GOT3 (cell line): ENCODE data around the gene DNAH17.

Experiments used
- DNase-seq: peaks from one replicate; lab custom pipeline; 2025; ENCODE audit warnings: mixed read lengths; lab: John Stamatoyannopoulos, UW

Gene DNAH17

DNA sequence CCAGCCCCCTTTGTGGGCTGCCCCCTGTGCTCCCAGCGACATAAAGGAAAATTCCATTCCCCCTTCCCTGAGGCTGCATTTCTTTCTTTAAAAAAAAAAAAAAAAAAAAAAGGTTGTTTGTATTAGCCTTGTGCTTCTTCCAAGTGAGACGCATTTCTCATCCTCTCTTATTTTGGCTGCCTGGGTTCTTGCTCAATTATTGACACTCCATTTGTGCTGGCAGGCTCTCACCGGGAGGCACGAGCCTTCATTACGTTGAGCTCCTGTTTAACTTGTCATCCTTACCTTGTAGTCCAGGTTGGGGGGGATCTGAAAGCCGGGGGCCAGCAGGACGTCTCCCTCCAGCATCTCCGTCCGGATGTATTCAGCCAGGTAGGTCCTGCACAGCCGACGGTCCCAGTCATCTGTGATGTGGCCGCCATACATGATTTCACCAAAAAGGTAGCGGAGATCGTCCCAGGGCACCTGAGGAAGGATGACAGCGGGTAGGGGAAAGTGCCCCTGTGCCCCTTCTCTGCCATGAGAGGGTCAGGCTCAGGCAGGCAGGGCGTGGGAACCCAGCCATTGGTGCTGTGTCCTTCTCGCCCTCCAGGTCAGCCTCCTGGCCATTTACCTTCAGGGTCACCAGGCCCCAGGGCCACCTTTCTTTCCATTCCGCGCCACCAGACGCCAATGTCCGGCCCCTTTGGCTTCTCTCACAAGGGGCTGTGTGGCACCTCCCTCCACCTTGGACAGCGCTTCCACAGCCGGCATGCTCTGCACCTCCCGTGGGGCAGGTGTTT, 148.2 kb downstream of the DNAH17 start:
- DNase-seq = no peak

DNA sequence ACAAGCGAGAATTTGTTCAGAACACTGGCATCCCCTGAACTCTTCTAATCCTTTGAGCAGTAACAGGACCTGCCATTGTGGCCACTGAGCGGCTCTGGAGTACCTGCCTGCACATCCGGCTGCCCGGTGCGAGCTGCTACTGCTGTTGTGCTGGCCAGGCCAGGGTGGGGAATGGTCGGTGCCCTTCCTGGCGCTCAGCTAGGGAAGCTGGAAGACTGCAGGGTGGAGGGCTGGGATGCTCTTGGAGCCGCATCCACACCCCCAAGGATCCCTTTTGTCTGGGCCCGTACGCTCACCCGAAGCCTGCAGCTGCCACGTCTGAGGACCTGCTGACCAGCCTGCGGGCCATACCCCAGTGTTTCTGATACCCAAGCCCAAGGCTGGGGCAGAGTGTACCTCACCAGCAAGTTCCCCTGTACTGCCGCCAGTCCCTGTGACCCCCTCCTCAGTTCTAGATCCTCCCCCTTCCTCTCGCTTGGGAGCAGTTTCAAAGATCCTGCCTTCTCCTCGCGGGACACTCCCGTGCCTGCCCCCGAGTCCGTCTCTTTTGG, 149.1 kb downstream of the DNAH17 start:
- no peak for DNase-seq

DNA sequence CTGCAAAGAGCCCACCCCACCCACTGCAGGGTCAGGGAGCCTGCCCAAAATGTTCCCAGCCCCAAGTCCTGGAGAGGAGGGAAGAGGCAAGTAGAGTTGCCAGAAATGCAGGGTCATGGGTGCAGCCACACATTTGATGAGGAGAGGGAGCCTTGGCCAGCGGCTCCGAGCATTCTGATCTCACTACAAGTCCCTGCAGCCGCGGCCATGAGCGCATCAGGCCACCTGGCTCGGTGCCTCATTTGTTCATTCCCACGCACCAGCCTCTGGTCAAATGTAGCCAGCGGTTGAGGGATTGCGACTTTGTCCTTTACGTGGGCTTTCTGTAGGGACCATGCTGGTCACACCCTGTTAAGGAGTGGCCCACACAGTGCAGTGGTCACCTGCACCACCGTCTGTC, 150.1 kb downstream of the DNAH17 start:
- DNase-seq = no peak

DNA sequence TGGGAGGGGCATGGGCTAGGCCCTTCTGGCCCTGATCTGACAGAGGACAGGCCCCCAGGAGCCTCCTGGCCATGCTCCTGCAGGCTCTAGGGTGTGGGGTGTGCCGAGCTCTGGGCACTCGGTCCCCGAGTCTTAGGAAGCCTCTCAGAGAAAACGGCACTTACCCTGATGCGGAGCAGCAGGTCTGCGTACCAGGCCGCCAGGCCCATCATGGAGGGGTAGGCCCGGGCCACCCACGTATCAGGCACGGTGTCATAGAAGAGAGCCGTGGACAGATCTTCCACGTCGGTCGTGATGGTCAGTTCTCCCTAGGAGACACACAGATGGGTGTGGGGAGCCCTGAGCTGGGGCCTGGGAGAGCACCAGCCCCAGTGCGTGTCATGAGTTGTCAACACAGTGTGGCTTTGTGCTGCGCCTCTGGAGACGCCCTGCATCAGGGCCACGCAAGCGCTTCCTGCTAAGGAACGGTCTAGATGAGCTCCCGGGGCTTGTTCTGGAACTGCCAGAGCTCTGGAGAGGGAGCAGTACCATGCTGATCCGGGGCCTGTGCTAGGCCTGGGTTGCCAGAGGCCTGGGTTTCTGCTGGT, 150.8 kb downstream of the DNAH17 start:
- no peak for DNase-seq

DNA sequence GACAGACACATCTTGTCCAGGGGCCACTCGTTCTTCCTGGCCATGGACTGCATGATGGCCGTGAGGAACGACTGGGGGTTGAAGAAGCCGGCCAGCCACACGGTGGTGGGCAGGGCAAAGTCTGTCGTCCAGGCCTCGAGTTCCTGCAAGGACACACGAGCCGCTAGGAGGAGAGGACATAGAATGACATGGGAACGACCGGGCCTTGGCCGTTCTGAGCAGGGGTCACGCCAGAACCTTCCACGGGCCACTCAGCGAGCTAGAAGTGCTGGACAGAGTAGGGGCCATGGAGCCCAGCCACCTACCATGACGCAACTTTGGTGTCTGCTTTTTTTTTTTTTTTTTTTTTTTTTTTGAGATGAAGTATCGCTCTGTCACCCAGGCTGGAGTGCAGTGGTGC, 151.8 kb downstream of the DNAH17 start:
- DNase-seq = no peak

DNA sequence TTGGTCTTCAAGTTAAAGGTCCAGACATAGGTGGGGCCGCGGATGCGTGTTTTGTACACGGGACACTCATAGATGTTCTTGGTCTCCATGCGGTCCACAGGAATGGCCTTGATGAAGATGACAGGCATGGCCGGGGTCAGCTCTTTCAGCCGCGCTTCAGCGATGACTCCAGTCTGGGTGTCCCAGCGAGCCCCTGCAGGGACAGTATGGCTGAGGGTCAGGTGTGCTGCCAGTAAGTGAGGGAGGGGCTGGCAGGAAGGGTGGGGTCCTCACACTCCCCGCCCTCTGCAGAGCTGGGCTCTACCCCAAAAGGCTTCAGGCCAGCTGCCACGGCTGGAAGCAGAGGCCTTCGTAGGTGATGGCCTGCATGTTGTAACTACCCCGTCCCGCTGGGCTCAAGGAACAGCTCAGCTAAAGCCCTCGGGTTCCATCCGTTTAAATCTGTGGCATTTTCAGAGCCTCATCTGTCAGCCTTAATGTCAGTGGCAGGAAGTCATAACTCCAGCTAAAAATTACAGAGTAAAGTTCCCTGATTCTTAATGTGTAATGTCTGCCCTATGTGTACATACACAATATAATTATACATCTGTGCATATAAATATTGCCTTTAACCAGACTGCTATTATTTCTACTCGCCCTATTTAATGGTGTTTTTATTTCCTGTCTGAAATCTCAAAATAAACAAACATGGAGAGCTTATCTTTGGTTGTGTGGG, 153.1 kb downstream of the DNAH17 start:
- DNase-seq = no peak

DNA sequence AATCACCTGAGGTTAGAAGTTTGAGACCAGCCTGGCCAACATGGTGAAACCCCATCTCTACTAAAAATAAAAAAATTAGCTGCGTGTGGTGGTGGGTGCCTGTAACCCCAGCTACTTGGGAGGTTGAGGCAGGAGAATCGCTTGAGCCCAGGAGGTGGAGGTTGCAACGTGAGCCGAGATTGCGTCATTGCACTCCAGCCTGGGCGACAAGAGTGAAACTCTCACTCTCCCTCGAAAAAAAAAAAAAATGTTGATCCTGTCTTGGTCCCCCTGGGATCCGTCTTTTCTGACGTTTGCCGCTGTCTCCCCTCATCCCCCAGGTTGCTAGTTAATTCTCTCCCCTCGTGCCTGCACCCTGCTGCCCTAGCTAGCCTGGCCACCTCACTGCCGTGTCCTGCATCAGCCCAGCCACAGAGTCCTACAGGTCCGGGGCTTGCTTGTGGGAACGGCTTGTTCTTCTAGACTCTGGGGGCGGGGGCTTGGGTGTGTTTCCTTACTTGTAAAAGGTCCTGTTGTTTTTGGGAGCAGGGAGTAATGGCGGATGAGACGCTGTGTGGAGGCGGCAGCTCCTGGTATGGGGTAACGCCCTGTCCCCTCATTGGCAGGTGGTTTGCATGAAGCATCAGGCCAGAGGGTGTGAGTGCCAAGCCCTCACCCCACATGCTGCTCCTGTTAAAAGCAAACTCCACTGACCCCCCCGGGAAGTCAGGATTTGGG, 154.2 kb downstream of the DNAH17 start:
- no peak for DNase-seq

DNA sequence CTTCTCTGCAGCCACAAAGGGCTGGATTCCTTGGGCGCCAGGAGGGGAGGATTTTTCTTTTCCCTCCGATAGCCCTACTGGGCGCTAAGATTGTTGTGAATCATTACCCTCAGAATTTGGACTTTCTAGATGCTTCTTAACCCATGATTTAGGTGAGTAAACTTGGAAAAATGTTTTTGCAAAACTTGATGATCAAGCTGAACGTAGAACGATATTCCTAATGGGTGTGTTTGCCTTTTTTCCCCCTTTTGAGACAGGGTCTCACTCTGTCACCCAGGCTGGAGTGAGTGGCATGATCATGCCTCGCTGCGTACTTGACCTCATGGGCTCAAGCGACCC, 155.0 kb downstream of the DNAH17 start:
- no peak for DNase-seq

DNA sequence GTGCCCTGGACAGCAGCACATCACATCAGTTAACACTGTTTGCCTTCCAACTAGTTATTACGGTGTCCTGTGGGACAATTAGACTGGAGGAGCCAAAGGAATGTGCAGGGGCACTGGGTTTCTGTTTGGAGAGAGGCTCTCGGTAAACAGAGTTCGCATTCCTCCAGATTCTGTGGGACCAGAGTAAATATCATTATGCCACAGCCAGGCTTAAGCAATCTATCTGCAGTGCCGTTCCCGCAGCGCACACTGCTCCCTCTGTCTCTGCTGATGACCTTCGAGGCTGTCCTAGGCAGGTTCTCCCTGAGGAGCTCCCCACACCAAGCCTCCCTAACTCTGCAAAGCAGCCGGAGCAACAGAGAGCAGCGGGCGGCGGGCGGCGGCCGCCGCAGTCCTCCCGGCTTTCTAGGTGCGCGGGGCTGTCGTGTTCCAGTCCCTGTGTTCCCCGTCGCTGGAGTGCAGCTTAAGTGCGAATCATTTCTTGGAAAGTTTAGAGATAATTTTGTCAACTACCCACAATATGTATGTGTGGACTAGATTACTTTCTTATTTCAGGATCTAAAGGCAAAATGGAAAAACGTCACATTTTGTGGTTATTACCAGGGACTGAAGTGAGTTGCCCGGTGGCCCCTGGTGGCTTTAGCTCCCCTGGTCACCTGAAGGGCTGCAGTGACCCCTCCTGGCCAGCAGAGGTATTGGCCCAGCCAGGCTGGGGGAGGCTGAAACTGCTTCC, 155.5 kb downstream of the DNAH17 start:
- DNase-seq = no peak

DNA sequence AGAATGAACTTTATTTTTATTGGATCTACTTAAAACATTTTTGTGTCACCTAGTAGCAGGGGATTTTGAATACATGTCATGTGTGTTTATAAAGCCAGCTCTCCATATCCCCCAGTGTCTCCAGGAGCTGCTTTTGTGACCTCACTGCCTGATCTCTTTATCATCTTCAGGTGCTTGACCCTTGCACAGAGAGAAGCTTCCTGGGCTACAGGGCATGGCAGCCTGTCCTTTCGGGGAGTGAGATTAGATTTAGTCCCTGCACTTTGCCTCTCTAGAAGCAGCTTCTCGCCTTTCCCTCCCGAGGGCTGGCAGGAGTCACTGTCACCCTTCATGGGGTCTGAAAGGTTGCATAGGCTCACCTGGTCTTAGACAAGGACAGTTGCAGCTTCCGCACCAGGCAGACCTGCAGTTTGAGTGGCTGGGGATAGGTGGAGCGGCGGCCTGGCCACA, 156.1 kb downstream of the DNAH17 start:
- no peak for DNase-seq

DNA sequence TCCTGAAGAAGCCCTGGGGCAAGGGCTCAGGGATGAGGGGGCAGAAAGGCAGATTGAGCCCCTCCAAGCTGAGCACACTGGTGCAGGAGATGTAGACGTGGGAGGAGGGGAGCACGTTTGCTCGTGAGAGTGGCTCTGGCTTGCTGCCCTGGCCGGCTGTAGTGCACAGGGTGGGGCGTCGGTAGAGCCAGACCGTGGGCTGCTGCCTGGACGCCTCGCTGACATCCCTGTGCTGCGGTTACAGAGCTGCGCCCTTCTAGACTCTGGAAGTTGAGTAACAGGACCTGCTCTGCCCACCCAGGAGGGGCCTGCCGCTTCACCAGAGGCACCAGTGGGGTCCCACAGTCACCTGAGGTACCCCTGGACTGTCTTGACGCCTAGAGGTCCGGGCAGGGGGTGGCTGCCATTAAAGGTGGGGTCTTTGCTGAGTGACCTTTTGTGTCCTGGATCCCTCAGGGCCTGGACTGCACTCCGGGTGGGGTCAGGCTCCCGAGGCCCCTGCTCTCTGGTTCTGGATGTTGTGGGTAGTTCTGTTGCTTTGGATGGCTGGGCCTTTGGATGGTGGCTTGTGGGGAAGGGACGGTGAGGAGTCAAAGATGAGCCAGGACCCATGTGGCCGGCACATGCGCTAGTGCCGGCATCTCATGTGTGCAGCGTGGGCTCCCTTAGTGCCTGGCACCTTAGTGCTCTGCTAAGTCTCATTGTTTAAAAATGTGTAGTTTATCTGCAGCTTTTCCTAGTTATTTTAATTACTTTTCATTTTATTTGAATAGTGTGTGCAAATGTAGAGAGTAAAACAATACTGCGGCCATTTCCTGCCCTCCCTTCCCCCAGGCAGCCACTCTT, 157.0 kb downstream of the DNAH17 start:
- no peak for DNase-seq

DNA sequence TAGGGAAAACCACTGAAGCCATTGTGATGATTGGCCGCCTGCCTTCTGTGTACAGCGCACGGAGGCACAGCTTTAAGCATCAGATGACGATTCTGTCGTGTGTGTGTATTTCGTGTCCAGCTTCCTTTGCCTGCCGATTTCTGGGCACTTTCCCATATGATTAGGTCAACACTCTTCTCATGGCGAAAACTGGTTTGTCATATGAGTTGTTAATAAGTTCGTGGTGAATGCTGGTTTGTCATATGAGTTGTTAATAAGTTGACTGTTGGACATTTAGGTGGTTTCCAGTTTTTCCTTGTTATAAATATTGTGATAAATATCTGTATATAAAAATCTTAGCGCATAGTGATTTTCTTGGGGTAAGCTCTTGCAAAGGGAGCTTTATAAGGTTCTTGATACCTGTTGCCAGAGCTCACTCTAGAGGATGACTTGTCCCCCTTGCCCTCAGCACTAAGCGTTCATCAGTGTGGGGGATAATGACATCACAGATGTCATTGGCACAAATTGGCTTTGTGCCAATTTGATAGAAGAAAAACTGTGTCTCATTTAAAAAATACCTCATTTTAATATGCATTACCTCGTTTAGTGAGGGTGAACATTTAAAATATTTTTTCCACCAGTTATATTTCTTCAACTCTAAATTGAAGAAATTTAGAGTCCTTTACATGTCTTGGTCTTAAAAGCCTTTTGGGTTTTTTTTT, 158.7 kb downstream of the DNAH17 start:
- DNase-seq = no peak

DNA sequence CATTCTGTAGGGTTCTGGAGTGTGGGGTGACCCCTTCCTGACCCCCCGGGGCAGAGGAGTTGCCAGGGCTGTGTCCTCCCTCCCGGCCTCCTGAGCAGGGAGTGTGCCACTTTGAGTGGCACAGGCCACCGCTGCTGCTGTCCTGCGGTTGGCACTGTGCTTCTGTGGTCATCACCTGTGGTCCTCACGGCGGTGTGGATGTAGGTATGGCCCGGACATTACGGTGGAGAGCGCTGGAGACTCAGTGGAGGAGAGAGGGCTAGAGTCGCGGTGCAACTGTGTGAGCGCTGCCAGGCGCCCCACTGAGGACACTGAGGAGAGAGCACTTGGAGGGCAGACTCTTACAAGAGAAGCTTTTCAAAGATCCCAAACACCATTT, 159.7 kb downstream of the DNAH17 start:
- DNase-seq = no peak

DNA sequence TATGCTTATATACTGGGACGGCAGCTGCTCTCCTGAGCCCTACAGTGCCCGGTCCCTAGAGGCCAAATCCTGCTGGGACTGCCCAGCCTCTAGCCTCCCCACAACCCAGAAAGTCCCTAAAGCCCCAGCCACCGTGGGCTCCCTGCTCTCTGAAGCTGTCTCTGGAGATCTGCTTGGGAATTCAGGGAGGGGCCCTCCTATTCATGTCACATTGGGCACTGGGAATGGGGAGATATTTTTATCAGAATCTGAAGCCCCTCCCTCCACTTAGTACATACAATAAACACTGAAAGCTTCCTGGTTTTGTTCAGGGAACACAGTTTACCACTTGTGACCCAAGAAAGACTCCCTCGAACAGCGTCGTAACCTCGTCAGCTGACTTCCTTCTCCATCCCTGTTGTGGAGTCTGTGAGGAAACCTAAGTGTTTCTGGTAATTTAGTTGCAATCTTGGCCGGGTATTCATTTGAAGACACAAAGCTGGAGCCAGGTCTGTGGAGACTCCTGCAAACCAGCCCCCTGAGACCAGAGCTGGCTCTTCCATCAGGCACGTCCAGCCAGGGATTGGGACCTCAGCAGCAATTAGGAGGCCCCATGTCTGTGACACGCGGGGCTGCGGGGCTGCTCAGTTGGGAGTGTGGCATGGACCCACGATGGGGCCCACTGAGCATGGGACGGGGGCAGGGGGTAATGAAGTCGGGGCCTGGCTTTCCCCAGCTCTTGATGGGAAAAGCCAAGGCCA, 160.2 kb downstream of the DNAH17 start:
- DNase-seq = no peak

DNA sequence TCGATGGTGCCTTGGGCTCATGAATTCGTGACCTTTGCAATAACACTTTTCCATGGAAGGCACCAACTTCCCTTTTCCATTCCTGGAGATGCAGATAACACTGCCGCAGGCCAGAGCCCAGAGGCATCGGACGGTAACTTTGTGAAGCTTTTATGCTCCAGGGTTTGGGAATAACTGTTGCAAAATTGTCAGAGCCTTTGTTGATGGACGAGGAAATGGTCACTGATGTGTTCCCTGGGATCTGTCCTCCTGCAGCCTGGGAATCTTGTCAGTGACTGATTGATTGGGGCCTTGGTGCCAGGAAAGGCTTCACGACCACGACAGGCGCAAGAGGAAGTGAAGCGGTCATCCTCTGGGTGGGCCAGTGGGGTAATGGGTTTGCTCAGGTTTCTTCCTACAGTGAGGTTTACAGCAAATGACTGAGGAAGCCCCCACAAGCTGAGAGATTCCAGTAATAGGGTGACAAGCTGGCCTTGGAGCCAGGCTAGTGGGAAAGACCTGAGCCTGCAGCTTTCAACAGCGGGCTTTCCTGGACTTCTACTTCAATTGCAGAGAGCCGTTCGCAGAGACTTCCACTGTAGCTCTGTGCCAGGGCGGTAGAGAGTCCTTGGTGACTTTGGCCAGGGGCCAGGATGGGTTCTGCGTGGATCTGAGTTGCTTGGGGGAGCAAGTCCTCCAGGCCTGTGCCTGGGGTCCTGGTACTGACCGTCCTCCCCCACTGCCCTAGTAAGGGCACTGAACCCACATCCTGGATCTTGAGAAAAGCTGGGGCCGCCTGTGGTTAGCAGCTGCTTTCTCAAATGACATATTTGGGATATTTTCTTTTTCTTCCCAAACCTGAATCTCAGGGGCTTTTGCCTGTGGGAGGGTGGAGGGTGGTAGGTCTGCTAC, 161.1 kb downstream of the DNAH17 start:
- DNase-seq = no peak

DNA sequence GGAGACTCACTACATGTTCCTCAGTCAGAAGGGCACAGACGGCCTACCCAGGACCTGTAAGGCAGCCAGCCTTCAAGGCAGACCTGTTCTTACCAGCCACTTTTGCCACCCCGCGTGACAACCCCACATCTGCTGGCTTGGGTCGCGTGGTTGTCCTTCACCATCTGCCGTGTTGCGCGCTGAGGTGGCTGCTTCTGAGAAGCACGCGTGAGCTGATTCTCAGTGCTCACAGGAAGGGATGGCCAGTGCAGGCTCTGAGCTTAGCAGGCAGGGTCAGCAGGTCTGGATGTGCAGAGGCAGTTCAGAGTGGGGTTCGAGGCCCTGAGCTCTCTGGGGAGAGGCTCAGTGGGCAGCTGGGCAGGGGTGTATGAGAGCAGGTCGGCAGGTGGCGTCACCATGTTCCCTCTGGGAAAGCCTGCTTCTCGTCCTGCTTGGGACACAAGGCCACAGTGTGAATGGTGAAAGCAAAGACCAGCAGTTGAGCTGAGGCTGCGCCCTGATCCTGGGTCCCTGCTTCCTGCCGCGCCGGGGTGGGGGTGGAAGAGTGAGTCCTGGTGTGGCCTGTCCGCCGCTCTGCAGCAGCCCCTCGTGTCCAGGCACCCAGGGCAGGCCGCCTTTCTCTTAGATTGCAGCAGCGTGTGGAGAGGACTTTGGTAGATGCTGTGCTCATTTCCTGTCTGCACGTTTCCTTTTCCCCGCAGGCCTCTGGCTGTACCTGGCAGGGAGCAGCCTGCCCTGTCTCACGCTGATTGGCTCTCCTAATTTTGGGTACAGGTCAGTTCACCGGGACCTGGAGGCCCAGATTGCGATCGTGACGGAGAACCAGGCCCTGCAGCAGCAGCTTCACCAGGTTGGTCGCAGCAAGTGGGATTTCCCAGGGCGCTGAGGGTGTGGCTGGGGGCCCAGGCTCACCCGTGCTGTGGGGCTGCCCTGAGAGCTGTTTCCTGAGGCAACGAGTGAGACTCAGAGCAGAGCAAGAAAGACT, 162.7 kb downstream of the DNAH17 start:
- no peak for DNase-seq

DNA sequence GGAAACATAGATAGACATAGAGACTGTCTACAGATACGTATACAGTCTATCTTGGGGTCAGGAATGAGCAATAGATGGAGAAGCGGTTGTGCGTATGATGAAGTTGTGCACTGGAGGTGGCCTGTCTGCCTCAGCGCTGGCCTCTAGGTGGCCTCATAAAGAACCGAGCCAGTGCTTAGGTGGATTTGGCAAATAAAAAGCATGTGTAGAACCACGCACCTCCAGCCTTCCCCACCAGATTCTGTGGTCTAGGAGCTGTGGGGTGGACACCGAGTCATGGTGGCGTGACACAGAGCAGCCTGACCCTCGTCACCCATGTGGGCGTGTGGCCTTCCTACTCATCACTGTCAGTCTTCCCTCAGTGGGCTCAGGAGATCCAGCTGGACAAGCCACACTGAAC, 164.8 kb downstream of the DNAH17 start:
- no peak for DNase-seq
